ENCODE results near the gene S100A12.
"Not testable (repeated sequence)": the region's sequence is repeated elsewhere in the genome, so short reads cannot be mapped to it uniquely, and the experiment has no call there.

The S100A12 gene

GRCh38 chr1:153375511-153375910, at the start of gene S100A12:
S100A12 (minus strand) TSS chr1:153375621; CDS start chr1:153374592, 1,029 bp downstream.
- H3K36me3 Mint-ChIP-seq (ENCODE audit: low read depth), result no peaks in the 10 kb centered on the region
- peaks cover 21% of the 10 kb centered on the region for H3K27me3 Mint-ChIP-seq (ENCODE audit: low read depth)
- H3K27ac Mint-ChIP-seq, result no peak within 1 kb of the TSS
- TF ChIP-seq, protein P1, sequence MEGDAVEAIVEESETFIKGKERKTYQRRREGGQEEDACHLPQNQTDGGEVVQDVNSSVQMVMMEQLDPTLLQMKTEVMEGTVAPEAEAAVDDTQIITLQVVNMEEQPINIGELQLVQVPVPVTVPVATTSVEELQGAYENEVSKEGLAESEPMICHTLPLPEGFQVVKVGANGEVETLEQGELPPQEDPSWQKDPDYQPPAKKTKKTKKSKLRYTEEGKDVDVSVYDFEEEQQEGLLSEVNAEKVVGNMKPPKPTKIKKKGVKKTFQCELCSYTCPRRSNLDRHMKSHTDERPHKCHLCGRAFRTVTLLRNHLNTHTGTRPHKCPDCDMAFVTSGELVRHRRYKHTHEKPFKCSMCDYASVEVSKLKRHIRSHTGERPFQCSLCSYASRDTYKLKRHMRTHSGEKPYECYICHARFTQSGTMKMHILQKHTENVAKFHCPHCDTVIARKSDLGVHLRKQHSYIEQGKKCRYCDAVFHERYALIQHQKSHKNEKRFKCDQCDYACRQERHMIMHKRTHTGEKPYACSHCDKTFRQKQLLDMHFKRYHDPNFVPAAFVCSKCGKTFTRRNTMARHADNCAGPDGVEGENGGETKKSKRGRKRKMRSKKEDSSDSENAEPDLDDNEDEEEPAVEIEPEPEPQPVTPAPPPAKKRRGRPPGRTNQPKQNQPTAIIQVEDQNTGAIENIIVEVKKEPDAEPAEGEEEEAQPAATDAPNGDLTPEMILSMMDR (IDR thresholded peaks at IDR 0.05; ENCODE audit: unreplicated experiment in 3 of 3), result no peak
- H3K4me3 Mint-ChIP-seq, result no peak within 1 kb of the TSS
- no peaks in the 10 kb centered on the region for H3K4me1 Mint-ChIP-seq
- H3K9me3 Mint-ChIP-seq, result no peaks in the 10 kb centered on the region

- no peaks in the 10 kb centered on the region for H3K9me3 Mint-ChIP-seq
- no peak overlapping the region for H3K4me3 Mint-ChIP-seq
- H3K27ac Mint-ChIP-seq, result no peak overlapping the region
- peaks cover 10% of the 10 kb centered on the region for H3K27me3 Mint-ChIP-seq (ENCODE audit: low read depth)
- TF ChIP-seq, protein P1 (IDR thresholded peaks at IDR 0.05; ENCODE audit: unreplicated experiment in 3 of 3), result no peak
- H3K4me1 Mint-ChIP-seq, result no peaks in the 10 kb centered on the region
- H3K36me3 Mint-ChIP-seq (ENCODE audit: low read depth), result no peaks in the 10 kb centered on the region
These were observed 47.1 kb upstream of the S100A12 start for GRCh38 chr1:153422450-153423068.

DNA sequence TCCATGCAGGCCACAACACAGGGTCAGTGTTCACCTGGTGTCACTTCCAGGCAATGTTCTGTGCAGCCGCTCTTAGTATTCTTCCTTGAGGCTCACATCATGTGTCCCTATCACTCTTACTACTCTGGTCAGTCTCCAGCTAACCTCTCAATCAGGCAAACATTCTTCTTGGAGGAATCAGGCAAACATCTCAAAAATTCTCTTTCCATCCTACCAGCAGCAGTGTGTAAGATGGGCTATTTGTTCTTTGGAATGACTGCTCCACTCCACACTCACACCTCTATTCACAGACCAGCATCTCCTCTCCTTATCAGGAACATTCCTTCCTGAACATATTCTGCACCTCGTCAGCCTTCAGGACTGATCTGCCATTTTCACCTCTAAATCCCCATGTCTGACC, 44.9 kb upstream of the S100A12 start:
- no peaks in the 10 kb centered on the region for H3K9me3 Mint-ChIP-seq
- no peaks in the 10 kb centered on the region for H3K4me1 Mint-ChIP-seq
- H3K27me3 Mint-ChIP-seq (ENCODE audit: low read depth), result peaks cover 11% of the 10 kb centered on the region
- TF ChIP-seq, protein P1 (IDR thresholded peaks at IDR 0.05; ENCODE audit: unreplicated experiment in 3 of 3), result no peak
- no peaks in the 10 kb centered on the region for H3K36me3 Mint-ChIP-seq (ENCODE audit: low read depth)
- H3K4me3 Mint-ChIP-seq, result no peak overlapping the region
- H3K27ac Mint-ChIP-seq, result no peak overlapping the region

GRCh38 chr1:153419436-153419793, 44.0 kb upstream of the S100A12 start:
- H3K4me1 Mint-ChIP-seq; H3K9me3 Mint-ChIP-seq; H3K27ac Mint-ChIP-seq; H3K36me3 Mint-ChIP-seq (ENCODE audit: low read depth); H3K4me3 Mint-ChIP-seq: not testable (repeated sequence)
- peaks cover 11% of the 10 kb centered on the region for H3K27me3 Mint-ChIP-seq (ENCODE audit: low read depth)

DNA sequence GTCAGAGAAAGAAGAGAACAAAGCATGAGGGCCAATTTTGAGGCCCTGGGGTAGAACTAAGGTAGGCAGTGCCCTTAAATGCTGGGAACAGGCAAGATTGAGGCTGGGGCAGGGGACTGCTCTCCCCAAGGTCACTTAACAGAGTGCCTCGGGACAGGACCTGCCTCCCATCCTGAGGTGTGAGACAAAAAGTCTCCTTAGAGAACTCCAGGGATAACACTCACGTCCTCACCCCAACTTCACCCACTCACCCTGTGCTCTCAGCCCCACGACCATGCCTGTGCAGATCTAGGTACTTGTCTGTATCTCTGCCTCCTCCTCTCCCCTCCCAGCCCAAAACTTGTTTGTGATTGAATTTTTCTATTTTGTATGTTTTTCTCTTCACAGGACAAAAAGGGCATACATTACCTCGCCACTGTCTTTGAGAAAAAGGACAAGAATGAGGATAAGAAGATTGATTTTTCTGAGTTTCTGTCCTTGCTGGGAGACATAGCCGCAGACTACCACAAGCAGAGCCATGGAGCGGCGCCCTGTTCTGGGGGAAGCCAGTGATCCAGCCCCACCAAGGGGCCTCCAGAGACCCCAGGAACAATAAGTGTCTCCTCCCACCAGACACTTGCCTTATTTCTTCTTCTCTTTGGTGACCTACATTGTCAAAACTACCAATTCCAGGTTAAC, 43.5 kb upstream of the S100A12 start:
- H3K4me1 Mint-ChIP-seq, result not testable (repeated sequence)

DNA sequence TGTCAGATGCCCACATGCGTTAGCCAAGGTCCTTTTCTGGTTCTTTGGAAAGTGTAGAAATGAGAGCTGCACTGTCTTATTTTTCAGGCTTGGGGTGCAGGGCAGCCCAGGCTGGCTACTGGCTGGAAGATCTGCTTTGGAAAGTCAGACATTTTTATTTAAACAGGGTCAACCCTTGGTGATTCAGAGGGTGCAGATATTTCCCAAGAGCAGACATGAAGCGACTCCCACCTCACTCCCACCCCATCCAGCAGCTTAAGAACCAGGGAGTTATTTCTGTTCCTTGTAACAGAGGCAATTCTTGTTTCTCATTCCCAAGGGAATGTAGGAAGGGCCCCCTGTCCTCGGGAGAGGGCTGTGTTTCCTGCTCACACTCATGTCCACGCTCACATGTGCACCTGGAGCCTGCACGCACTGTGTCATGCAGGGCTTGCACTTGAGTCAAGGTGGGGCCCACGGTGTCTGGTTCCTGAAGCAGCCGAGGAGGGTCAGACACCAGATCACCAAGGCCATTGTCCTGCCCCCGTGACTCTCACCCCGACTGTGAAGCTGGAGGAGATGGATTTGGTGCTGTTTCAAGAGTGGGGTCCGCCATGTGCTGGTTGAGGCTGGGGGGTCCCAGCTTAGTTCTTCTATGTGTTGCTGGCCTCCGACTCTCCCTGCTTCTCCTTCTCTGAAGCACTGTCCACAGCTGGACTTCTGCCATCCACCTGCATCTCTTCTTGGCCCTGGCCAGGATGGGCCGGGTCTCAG, 41.9 kb upstream of the S100A12 start:
- H3K9me3 Mint-ChIP-seq, result peaks cover 4% of the 10 kb centered on the region
- H3K4me1 Mint-ChIP-seq, result no peaks in the 10 kb centered on the region
- H3K36me3 Mint-ChIP-seq (ENCODE audit: low read depth), result no peaks in the 10 kb centered on the region
- TF ChIP-seq, protein P1 (IDR thresholded peaks at IDR 0.05; ENCODE audit: unreplicated experiment in 3 of 3), result no peak
- no peak overlapping the region for H3K27ac Mint-ChIP-seq
- peaks cover 11% of the 10 kb centered on the region for H3K27me3 Mint-ChIP-seq (ENCODE audit: low read depth)
- H3K4me3 Mint-ChIP-seq, result no peak overlapping the region

More for the DNA sequence above, 43.5 kb upstream of the S100A12 start:
- H3K9me3 Mint-ChIP-seq; H3K27ac Mint-ChIP-seq; H3K4me3 Mint-ChIP-seq; H3K36me3 Mint-ChIP-seq (ENCODE audit: low read depth): not testable (repeated sequence)
- peaks cover 11% of the 10 kb centered on the region for H3K27me3 Mint-ChIP-seq (ENCODE audit: low read depth)

All from nephron (organoid).